HG02642 (cell line): ENCODE data around the gene CKS2.

ENCODE experiments used
- ATAC-seq: cut with Tn5 transposase; IDR thresholded peaks from one replicate; pipeline ENCODE4 v1.9.1; 2021; ENCODE audit warnings: mild to moderate bottlenecking; ENCODE audit not compliant: unreplicated experiment, poor library complexity

The CKS2 gene

GRCh38 chr9:89346696-89347095 lies 35.7 kb downstream of the CKS2 start:
- no peak for ATAC-seq

- no peak for ATAC-seq
These were observed 36.7 kb downstream of the CKS2 start for GRCh38 chr9:89347651-89348050.

GRCh38 chr9:89349607-89350006 lies 38.6 kb downstream of the CKS2 start:
- no peak for ATAC-seq

GRCh38 chr9:89350988-89351557 lies 40.1 kb downstream of the CKS2 start:
- ATAC-seq = no peak

- no peak for ATAC-seq
These were observed 40.7 kb downstream of the CKS2 start for GRCh38 chr9:89351584-89352300.

- ATAC-seq = no peak
These were observed 41.5 kb downstream of the CKS2 start for GRCh38 chr9:89352451-89352850.

- ATAC-seq = no peak
These were observed 42.1 kb downstream of the CKS2 start for GRCh38 chr9:89352874-89353649.

GRCh38 chr9:89353989-89354388 lies 43.0 kb downstream of the CKS2 start:
- ATAC-seq = no peak

GRCh38 chr9:89354471-89354870 lies 43.5 kb downstream of the CKS2 start:
- ATAC-seq = no peak

- ATAC-seq = no peak
These were observed 45.8 kb downstream of the CKS2 start for GRCh38 chr9:89356782-89357181.

GRCh38 chr9:89357331-89358197 lies 46.6 kb downstream of the CKS2 start:
- ATAC-seq = no peak

- no peak for ATAC-seq
These were observed 47.5 kb downstream of the CKS2 start for GRCh38 chr9:89358376-89358916.

- ATAC-seq = no peak
These were observed 48.0 kb downstream of the CKS2 start for GRCh38 chr9:89358985-89359384.

- ATAC-seq = no peak
These were observed 48.8 kb downstream of the CKS2 start for GRCh38 chr9:89359751-89360261.

GRCh38 chr9:89360465-89360864 lies 49.5 kb downstream of the CKS2 start:
- ATAC-seq = no peak

GRCh38 chr9:89361031-89361430 lies 50.0 kb downstream of the CKS2 start:
- ATAC-seq = no peak

- no peak for ATAC-seq
These were observed 51.0 kb downstream of the CKS2 start for GRCh38 chr9:89361816-89362646.

- no peak for ATAC-seq
These were observed 51.8 kb downstream of the CKS2 start for GRCh38 chr9:89362647-89363310.

- ATAC-seq = no peak
These were observed 52.3 kb downstream of the CKS2 start for GRCh38 chr9:89363311-89363670.
